Activated effector memory CD4-positive, alpha-beta T cell treated with Interleukin-2 at 50 U/mL for 16 hours (primary cell): Measurements from ENCODE around the gene RB1.

Experiments used
- DNase-seq: peaks from one replicate; pipeline ENCODE4 v3.0.0-alpha.2; 2020

RB1 gene

GRCh38 chr13:48303359-48304142 lies at the start of gene RB1:
Gene RB1 (plus strand): TSS chr13:48303751. CDS start chr13:48303913, 162 bp downstream.
- peak; percentile 84 for DNase-seq

- DNase-seq, result no peak
Observed at GRCh38 chr13:48253849-48254248, 49.7 kb upstream of the RB1 start.

- DNase-seq, result no peak
Observed at GRCh38 chr13:48255090-48255489, 48.5 kb upstream of the RB1 start.

- DNase-seq, result no peak
Observed at GRCh38 chr13:48255954-48256353, 47.6 kb upstream of the RB1 start.

- no peak for DNase-seq
Observed at GRCh38 chr13:48258002-48258401, 45.5 kb upstream of the RB1 start.

- DNase-seq, result no peak
Observed at GRCh38 chr13:48258430-48258829, 45.1 kb upstream of the RB1 start.

- no peak for DNase-seq
Observed at GRCh38 chr13:48260970-48261369, 42.6 kb upstream of the RB1 start.

- no peak for DNase-seq
Observed at GRCh38 chr13:48263196-48263595, 40.4 kb upstream of the RB1 start.

GRCh38 chr13:48264058-48264457 lies 39.5 kb upstream of the RB1 start:
- no peak for DNase-seq

GRCh38 chr13:48265217-48265815 lies 38.2 kb upstream of the RB1 start:
- no peak for DNase-seq

- DNase-seq, result no peak
Observed at GRCh38 chr13:48266150-48266549, 37.4 kb upstream of the RB1 start.

- no peak for DNase-seq
Observed at GRCh38 chr13:48266701-48267639, 36.6 kb upstream of the RB1 start.

- DNase-seq, result no peak
Observed at GRCh38 chr13:48268019-48268418, 35.5 kb upstream of the RB1 start.

GRCh38 chr13:48273346-48273745 lies 30.2 kb upstream of the RB1 start:
- no peak for DNase-seq

GRCh38 chr13:48275507-48275906 lies 28.0 kb upstream of the RB1 start:
- DNase-seq, result no peak

GRCh38 chr13:48278806-48279205 lies 24.7 kb upstream of the RB1 start:
- no peak for DNase-seq

- DNase-seq, result no peak
Observed at GRCh38 chr13:48281556-48281955, 22.0 kb upstream of the RB1 start.

- no peak for DNase-seq
Observed at GRCh38 chr13:48291730-48292129, 11.8 kb upstream of the RB1 start.

GRCh38 chr13:48292650-48293049 lies 10.9 kb upstream of the RB1 start:
- DNase-seq, result no peak

GRCh38 chr13:48294653-48295052 lies 8.9 kb upstream of the RB1 start:
- no peak for DNase-seq

- no peak for DNase-seq
Observed at GRCh38 chr13:48295271-48295670, 8.3 kb upstream of the RB1 start.

GRCh38 chr13:48296528-48296927 lies 7.0 kb upstream of the RB1 start:
- DNase-seq, result no peak

- DNase-seq, result no peak
Observed at GRCh38 chr13:48297131-48297786, 6.3 kb upstream of the RB1 start.
